D341Med (cell line): ENCODE results near the gene TMEM86B.
A peak's percentile ranks its signal among the peaks of the same experiment; 100 is the strongest.

Source experiments
- DNase-seq: peaks from one replicate; pipeline ENCODE4 v3.0.0; 2012; ENCODE audit warnings: low spot score

TMEM86B gene

GRCh38 chr19:55241935-55242464, 13.4 kb upstream of the TMEM86B start:
- no peak for DNase-seq

GRCh38 chr19:55241143-55241934, 12.8 kb upstream of the TMEM86B start:
- DNase-seq = no peak

- no peak for DNase-seq
Measured at GRCh38 chr19:55240713-55241020, 12.1 kb upstream of the TMEM86B start.

GRCh38 chr19:55239004-55239403, 10.4 kb upstream of the TMEM86B start:
- no peak for DNase-seq

GRCh38 chr19:55238030-55238429, 9.5 kb upstream of the TMEM86B start:
- DNase-seq = no peak

- DNase-seq = no peak
Measured at GRCh38 chr19:55232986-55233385, 4.4 kb upstream of the TMEM86B start.

- DNase-seq = no peak
Measured at GRCh38 chr19:55232286-55232602, 3.7 kb upstream of the TMEM86B start.

- no peak for DNase-seq
Measured at GRCh38 chr19:55231391-55232285, 3.1 kb upstream of the TMEM86B start.

GRCh38 chr19:55230780-55231179, 2.2 kb upstream of the TMEM86B start:
- DNase-seq = no peak

GRCh38 chr19:55230329-55230728, 1.8 kb upstream of the TMEM86B start:
- DNase-seq = no peak

GRCh38 chr19:55229789-55230182, 1.2 kb upstream of the TMEM86B start:
- DNase-seq = no peak

GRCh38 chr19:55229145-55229788, 704 bp upstream of the TMEM86B start:
- DNase-seq = no peak

GRCh38 chr19:55228015-55228391, 560 bp downstream of the TMEM86B start:
- no peak for DNase-seq

GRCh38 chr19:55227241-55228014, 1.1 kb downstream of the TMEM86B start:
- DNase-seq = no peak

- DNase-seq = no peak
Measured at GRCh38 chr19:55226788-55227187, 1.8 kb downstream of the TMEM86B start.

GRCh38 chr19:55226273-55226672, 2.3 kb downstream of the TMEM86B start:
- DNase-seq = no peak

- no peak for DNase-seq
Measured at GRCh38 chr19:55225415-55225958, 3.1 kb downstream of the TMEM86B start.

GRCh38 chr19:55224679-55225414, 3.7 kb downstream of the TMEM86B start:
- peak; percentile 41 for DNase-seq

GRCh38 chr19:55224038-55224665, 4.4 kb downstream of the TMEM86B start:
- DNase-seq = peak; percentile 49

GRCh38 chr19:55223291-55224037, 5.1 kb downstream of the TMEM86B start:
- peak; percentile 43 for DNase-seq
